Measurements from ENCODE around the gene ARID1B.

Gene ARID1B

DNA sequence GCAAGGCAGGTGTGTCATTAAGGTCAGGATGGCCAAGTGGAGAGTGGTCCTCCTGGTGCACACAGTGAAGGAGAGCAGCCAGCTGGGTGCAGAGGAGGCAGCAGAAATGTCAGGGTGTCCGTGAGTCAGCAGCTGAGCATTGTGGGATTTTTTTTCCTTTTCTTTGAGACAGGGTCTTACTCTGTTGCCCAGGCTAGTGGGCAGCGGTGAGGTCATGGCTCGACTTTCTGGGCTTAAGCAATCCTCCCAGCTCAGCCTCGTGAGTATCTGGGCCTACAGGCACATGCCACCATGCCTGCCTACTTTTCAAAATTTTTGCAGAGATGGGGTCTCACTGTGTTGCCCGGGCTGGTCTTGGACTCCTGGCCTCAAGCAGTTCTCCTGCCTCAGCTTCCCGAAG, 16.0 kb downstream of the ARID1B start:
- no peak overlapping the region for H3K27ac ChIP-seq (ENCODE audit: insufficient read depth in 1 of 2, low read depth in 1 of 2, low read length in 2 of 2, poor library complexity in 1 of 2, severe bottlenecking in 2 of 2)
- CTCF ChIA-PET, result interaction anchor here (1.5 kb wide), 1 partner anchor 41 kb away, joined by 3 read pairs; no protein-coding TSS in a partner anchor
- H3K4me3 ChIP-seq (ENCODE audit: control insufficient read depth in 1 of 7, extremely low read depth in 1 of 7, insufficient read depth in 4 of 7, low read depth in 2 of 7, low read length in 6 of 7), result no peak overlapping the region
- H3K27me3 ChIP-seq (replicated peaks in 2 of 5; ENCODE audit: control insufficient read depth in 4 of 5, insufficient read depth in 5 of 5, low read length in 4 of 5), result no peaks in the 10 kb centered on the region
- peaks cover 8 to 56% (median 12%) of the 10 kb centered on the region in 4 experiments for H3K4me1 ChIP-seq (ENCODE audit: control extremely low read depth in 1 of 4, control insufficient read depth in 4 of 4, insufficient read depth in 4 of 4, low read length in 3 of 4)
- POLR2A ChIA-PET, result no interaction called here
- H3K36me3 ChIP-seq (ENCODE audit: control insufficient read depth in 4 of 4, insufficient read depth in 4 of 4, low read length in 3 of 4), result peaks cover 2 to 16% (median 7%) of the 10 kb centered on the region in 4 experiments
- WGBS (ENCODE audit: insufficient coverage), result 100% methylated on average over 4 of the region's 6 CpGs
- H3K9me3 ChIP-seq (ENCODE audit: control extremely low read depth in 1 of 5, control insufficient read depth in 4 of 5, insufficient read depth in 2 of 5, low read depth in 1 of 5, low read length in 4 of 5), result no peaks in the 10 kb centered on the region
- no peak for DNase-seq

DNA sequence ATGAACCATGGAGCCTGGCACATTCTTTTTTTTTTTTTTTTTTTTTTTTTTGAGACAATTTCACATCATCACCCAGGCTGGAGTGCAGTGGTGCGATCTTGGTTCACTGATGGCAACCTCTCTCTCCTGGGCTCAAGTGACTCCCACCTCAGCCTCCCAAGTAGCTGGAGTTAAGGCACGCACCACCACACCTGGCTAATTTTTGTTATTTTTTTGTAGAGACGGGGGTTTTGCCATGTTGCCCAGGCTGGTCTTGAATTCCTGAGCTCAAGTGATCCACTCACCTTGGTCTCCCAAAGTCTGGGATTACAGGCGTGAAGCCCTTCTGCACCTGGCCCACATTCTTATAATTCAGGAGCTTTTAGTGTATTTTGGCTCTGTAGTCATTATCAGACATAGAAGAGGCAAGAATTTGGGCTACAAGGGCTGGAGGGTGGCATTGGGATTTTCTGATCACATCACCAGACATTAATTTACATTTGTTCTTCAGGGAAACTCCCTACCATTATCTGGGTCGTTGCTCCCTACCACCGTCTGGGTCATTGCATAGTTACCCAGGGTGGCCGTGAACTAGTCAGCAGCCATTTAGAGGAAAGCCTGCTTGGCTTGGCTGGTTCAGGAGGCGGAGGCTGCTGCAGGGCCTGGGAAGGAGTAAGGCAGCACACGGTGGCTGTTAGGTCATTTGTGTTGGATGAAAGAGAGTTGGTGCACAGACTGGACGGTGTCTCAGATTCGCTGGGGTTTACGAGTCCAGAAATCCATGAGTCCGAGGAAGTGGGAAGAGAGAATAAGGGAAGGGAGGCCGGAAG, 17.6 kb downstream of the ARID1B start:
- Histone ChIP-seq H3K27ac (ENCODE audit: insufficient read depth in 1 of 2, low read depth in 1 of 2, low read length in 2 of 2, poor library complexity in 1 of 2, severe bottlenecking in 2 of 2) (no peak overlapping the region), H3K4me3 (ENCODE audit: control insufficient read depth in 1 of 7, extremely low read depth in 1 of 7, insufficient read depth in 4 of 7, low read depth in 2 of 7, low read length in 6 of 7) (no peak overlapping the region), H3K36me3 (ENCODE audit: control insufficient read depth in 4 of 4, insufficient read depth in 4 of 4, low read length in 3 of 4) (peaks cover 4 to 18% (median 9%) of the 10 kb centered on the region in 4 experiments), H3K9me3 (ENCODE audit: control extremely low read depth in 1 of 5, control insufficient read depth in 4 of 5, insufficient read depth in 2 of 5, low read depth in 1 of 5, low read length in 4 of 5) (no peaks in the 10 kb centered on the region), H3K27me3 (replicated peaks in 2 of 5; ENCODE audit: control insufficient read depth in 4 of 5, insufficient read depth in 5 of 5, low read length in 4 of 5) (no peaks in the 10 kb centered on the region), H3K4me1 (ENCODE audit: control extremely low read depth in 1 of 4, control insufficient read depth in 4 of 4, insufficient read depth in 4 of 4, low read length in 3 of 4) (peaks cover 8 to 48% (median 12%) of the 10 kb centered on the region in 4 experiments)
- CTCF ChIA-PET, result interaction anchor here (1.0 kb wide), 1 partner anchor 8 kb away, joined by 4 read pairs; no protein-coding TSS in a partner anchor
- POLR2A ChIA-PET, result no interaction called here
- no peak for DNase-seq
- 90% methylated on average over 12 of the region's 14 CpGs for WGBS (ENCODE audit: insufficient coverage)

DNA sequence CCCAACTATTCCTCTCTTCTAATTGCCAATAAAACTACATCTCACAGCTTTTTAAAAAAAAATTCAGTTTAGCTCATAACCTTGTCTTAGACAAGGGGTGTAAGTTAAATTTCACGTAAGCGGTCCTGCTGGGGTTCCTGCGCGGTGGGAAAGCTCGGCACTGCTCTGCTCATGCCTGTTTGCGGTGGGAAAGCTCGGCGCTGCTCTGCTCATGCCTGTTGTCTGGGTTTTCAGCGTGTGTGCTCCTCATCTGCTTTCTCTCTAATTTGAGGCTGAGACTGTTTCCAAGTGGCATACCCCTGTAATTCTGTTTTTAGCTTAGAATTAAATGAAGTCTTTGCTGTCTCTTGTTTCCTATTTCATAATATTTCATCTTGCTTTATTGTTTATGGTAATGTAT, 18.6 kb downstream of the ARID1B start:
- no peaks in the 10 kb centered on the region for H3K9me3 ChIP-seq (ENCODE audit: control extremely low read depth in 1 of 5, control insufficient read depth in 4 of 5, insufficient read depth in 2 of 5, low read depth in 1 of 5, low read length in 4 of 5)

DNA sequence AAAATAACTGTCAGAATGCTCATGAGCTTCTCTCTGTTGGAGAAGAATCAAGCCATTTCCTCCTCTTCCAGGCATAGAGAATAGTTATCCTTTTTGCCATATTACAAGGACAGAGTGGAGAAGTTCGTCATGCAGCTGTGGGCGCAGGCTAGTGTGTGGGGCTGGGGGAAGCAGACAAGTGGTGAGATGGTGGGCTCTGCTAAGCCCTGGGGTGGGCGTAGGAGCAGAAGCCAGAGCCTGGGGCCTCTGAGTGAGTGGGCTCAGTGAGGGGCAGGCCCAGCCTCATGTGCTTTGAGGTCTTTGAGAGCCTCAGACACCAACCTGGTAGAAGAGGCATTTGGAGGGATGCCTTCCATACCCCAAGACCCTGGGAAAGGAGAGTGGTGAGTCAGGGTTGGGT, 19.4 kb downstream of the ARID1B start:
- Histone ChIP-seq H3K4me3 (ENCODE audit: control insufficient read depth in 1 of 7, extremely low read depth in 1 of 7, insufficient read depth in 4 of 7, low read depth in 2 of 7, low read length in 6 of 7) (no peak overlapping the region), H3K27ac (ENCODE audit: insufficient read depth in 1 of 2, low read depth in 1 of 2, low read length in 2 of 2, poor library complexity in 1 of 2, severe bottlenecking in 2 of 2) (peak overlapping the region in 1 of 2 experiments; percentile 43), H3K27me3 (replicated peaks in 2 of 5; ENCODE audit: control insufficient read depth in 4 of 5, insufficient read depth in 5 of 5, low read length in 4 of 5) (no peaks in the 10 kb centered on the region), H3K4me1 (ENCODE audit: control extremely low read depth in 1 of 4, control insufficient read depth in 4 of 4, insufficient read depth in 4 of 4, low read length in 3 of 4) (peaks cover 0 to 30% (median 6%) of the 10 kb centered on the region in 4 experiments), H3K36me3 (ENCODE audit: control insufficient read depth in 4 of 4, insufficient read depth in 4 of 4, low read length in 3 of 4) (peaks cover 4 to 13% (median 8%) of the 10 kb centered on the region in 4 experiments), H3K9me3 (ENCODE audit: control extremely low read depth in 1 of 5, control insufficient read depth in 4 of 5, insufficient read depth in 2 of 5, low read depth in 1 of 5, low read length in 4 of 5) (no peaks in the 10 kb centered on the region)
- ChIA-PET CTCF (interaction anchor here (0.9 to 1.9 kb wide), 6 partner anchors 10 to 129 kb away, joined by 3 to 7 read pairs (median 4); no protein-coding TSS in a partner anchor), POLR2A (no interaction called here)
- DNase-seq, result no peak
- WGBS (ENCODE audit: insufficient coverage), result 94% methylated on average over 2 of the region's 3 CpGs

More for the DNA sequence above, 18.6 kb downstream of the ARID1B start:
- ChIA-PET CTCF (interaction anchor here (0.9 to 1.7 kb wide), 6 partner anchors 9 to 130 kb away, joined by 3 to 5 read pairs (median 4); no protein-coding TSS in a partner anchor), POLR2A (no interaction called here)
- H3K27ac ChIP-seq (ENCODE audit: insufficient read depth in 1 of 2, low read depth in 1 of 2, low read length in 2 of 2, poor library complexity in 1 of 2, severe bottlenecking in 2 of 2), result peak overlapping the region in 1 of 2 experiments; percentile 38
- no peaks in the 10 kb centered on the region for H3K27me3 ChIP-seq (replicated peaks in 2 of 5; ENCODE audit: control insufficient read depth in 4 of 5, insufficient read depth in 5 of 5, low read length in 4 of 5)
- H3K4me1 ChIP-seq (ENCODE audit: control extremely low read depth in 1 of 4, control insufficient read depth in 4 of 4, insufficient read depth in 4 of 4, low read length in 3 of 4), result peaks cover 2 to 38% (median 10%) of the 10 kb centered on the region in 4 experiments
- DNase-seq, result no peak
- WGBS (ENCODE audit: insufficient coverage), result 93% methylated on average over 9 of the region's 9 CpGs
- H3K4me3 ChIP-seq (ENCODE audit: control insufficient read depth in 1 of 7, extremely low read depth in 1 of 7, insufficient read depth in 4 of 7, low read depth in 2 of 7, low read length in 6 of 7), result peak overlapping the region in 1 of 7 experiments; percentile 52
- H3K36me3 ChIP-seq (ENCODE audit: control insufficient read depth in 4 of 4, insufficient read depth in 4 of 4, low read length in 3 of 4), result peaks cover 4 to 18% (median 10%) of the 10 kb centered on the region in 4 experiments

DNA sequence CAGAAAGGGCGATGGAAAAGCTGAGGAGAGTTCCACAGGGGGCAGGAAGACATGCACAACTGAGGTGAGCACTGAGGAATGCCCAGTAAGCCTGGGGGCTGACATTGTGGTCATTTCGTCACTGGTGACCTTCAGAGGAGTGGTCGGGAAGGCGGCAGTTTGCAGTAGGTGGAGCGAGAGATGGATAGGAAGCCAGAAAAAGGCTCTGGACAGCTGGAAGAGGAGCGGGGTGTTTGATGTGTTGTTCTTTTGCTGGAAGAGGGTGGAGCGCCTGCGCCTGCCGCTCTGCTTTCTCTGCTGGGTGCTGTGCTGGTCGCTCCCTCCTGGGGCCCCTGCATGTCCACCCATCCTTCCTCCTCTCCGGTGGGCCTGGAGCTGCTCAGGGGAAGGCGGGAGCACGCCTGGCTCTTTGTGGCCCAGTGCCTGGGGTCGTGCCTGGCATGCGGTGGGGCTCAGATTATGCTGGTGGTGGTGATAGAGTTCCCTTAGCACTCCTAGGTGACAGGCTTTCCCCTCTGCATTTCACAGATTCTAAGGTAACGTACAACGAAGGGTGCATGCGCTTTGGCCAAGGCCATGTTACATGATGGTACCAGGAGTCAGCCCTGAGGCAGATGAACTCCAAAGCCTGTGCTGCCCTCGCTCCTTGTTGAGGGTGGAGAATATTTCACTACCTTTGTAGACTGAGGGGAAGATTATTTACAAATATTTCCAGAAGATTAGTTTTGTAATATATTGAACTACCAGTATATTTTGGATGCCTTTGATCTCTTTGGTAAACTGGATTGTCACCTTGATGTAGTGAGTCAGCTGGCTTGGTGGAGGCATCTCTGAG, 20.9 kb downstream of the ARID1B start:
- no peaks in the 10 kb centered on the region for H3K27me3 ChIP-seq (replicated peaks in 2 of 5; ENCODE audit: control insufficient read depth in 4 of 5, insufficient read depth in 5 of 5, low read length in 4 of 5)
- ChIA-PET CTCF (interaction anchor here (0.9 to 1.9 kb wide), 3 partner anchors 9 to 11 kb away, joined by 3 to 7 read pairs (median 5); no protein-coding TSS in a partner anchor), POLR2A (no interaction called here)
- H3K4me1 ChIP-seq (ENCODE audit: control extremely low read depth in 1 of 4, control insufficient read depth in 4 of 4, insufficient read depth in 4 of 4, low read length in 3 of 4), result peaks cover 0 to 26% (median 4%) of the 10 kb centered on the region in 4 experiments
- no peak for DNase-seq
- H3K4me3 ChIP-seq (ENCODE audit: control insufficient read depth in 1 of 7, extremely low read depth in 1 of 7, insufficient read depth in 4 of 7, low read depth in 2 of 7, low read length in 6 of 7), result no peak overlapping the region
- WGBS (ENCODE audit: insufficient coverage), result 98% methylated on average over 8 of the region's 19 CpGs
- H3K36me3 ChIP-seq (ENCODE audit: control insufficient read depth in 4 of 4, insufficient read depth in 4 of 4, low read length in 3 of 4), result peaks cover 4 to 12% (median 8%) of the 10 kb centered on the region in 4 experiments
- no peaks in the 10 kb centered on the region for H3K9me3 ChIP-seq (ENCODE audit: control extremely low read depth in 1 of 5, control insufficient read depth in 4 of 5, insufficient read depth in 2 of 5, low read depth in 1 of 5, low read length in 4 of 5)
- no peak overlapping the region for H3K27ac ChIP-seq (ENCODE audit: insufficient read depth in 1 of 2, low read depth in 1 of 2, low read length in 2 of 2, poor library complexity in 1 of 2, severe bottlenecking in 2 of 2)

DNA sequence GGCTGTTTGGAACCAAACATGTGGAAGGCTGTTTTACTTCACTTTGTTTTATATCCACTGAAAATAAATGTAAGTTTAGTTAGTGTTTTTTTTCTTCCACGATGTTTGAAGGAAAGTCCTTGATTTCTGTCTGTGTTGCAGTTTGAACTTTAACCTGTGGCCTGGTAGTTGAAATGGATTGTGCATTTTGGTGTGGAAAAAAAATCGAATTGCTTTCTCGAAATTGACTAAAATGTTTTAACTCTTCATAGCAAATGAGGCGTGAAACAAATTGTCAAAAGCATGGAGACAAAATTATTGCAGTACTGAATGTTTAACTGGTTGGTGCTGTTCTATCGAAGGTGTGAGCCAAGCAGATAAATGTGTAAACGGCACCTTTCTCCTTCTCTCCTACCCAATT, 24.5 kb downstream of the ARID1B start:
- peaks cover 0 to 3% (median 1%) of the 10 kb centered on the region in 4 experiments for H3K4me1 ChIP-seq (ENCODE audit: control extremely low read depth in 1 of 4, control insufficient read depth in 4 of 4, insufficient read depth in 4 of 4, low read length in 3 of 4)
- no peak for DNase-seq
- H3K9me3 ChIP-seq (ENCODE audit: control extremely low read depth in 1 of 5, control insufficient read depth in 4 of 5, insufficient read depth in 2 of 5, low read depth in 1 of 5, low read length in 4 of 5), result no peaks in the 10 kb centered on the region
- H3K27me3 ChIP-seq (replicated peaks in 2 of 5; ENCODE audit: control insufficient read depth in 4 of 5, insufficient read depth in 5 of 5, low read length in 4 of 5), result no peaks in the 10 kb centered on the region
- no peak overlapping the region for H3K27ac ChIP-seq (ENCODE audit: insufficient read depth in 1 of 2, low read depth in 1 of 2, low read length in 2 of 2, poor library complexity in 1 of 2, severe bottlenecking in 2 of 2)
- ChIA-PET CTCF (interaction anchor here (1.0 kb wide), 2 partner anchors 10 to 218 kb away, joined by 3 to 4 read pairs; no protein-coding TSS in a partner anchor), POLR2A (no interaction called here)
- WGBS (ENCODE audit: insufficient coverage), result 80% methylated on average over 3 of the region's 6 CpGs
- no peak overlapping the region for H3K4me3 ChIP-seq (ENCODE audit: control insufficient read depth in 1 of 7, extremely low read depth in 1 of 7, insufficient read depth in 4 of 7, low read depth in 2 of 7, low read length in 6 of 7)
- peaks cover 4 to 9% (median 7%) of the 10 kb centered on the region in 4 experiments for H3K36me3 ChIP-seq (ENCODE audit: control insufficient read depth in 4 of 4, insufficient read depth in 4 of 4, low read length in 3 of 4)
